NB4 (cell line): ENCODE results near the gene DHX58.

Source experiments
- CTCF ChIP-seq: IDR thresholded peaks from one replicate; pipeline ENCODE4 v1.5.1; 2012; ENCODE audit warnings: low read depth, low read length
- MAX ChIP-seq: IDR thresholded peaks from 2 replicates; pipeline ENCODE4 v1.6.1; 2011; ENCODE audit warnings: low read depth, low read length

- no peak for TF ChIP-seq CTCF
- no peak for TF ChIP-seq MAX
Observed at GRCh38 chr17:42111871-42112551, 503 bp downstream of the DHX58 start.
